GM21737 (cell line): ENCODE data around the gene RFX2.
A peak's percentile ranks its signal among the peaks of the same experiment; 100 is the strongest.
"Not testable (repeated sequence)": the region's sequence is repeated elsewhere in the genome, so short reads cannot be mapped to it uniquely, and the experiment has no call there.

Experiments used
- ATAC-seq: cut with Tn5 transposase; IDR thresholded peaks from one replicate; pipeline ENCODE4 v1.9.1; 2021; ENCODE audit warnings: mild to moderate bottlenecking, moderate library complexity; ENCODE audit not compliant: unreplicated experiment

RFX2 gene

GRCh38 chr19:6110360-6110977 lies at the start of gene RFX2:
TSS of gene RFX2 (minus strand) at chr19:6110500. CDS start at chr19:6047496, 63,004 bp downstream.
- ATAC-seq = peak; percentile 88

GRCh38 chr19:6156033-6156432 lies 45.7 kb upstream of the RFX2 start:
- ATAC-seq = no peak

GRCh38 chr19:6150289-6150688 lies 40.0 kb upstream of the RFX2 start:
- ATAC-seq = no peak

- no peak for ATAC-seq
Measured at GRCh38 chr19:6141217-6141616, 30.9 kb upstream of the RFX2 start.

- ATAC-seq = no peak
Measured at GRCh38 chr19:6138511-6138910, 28.2 kb upstream of the RFX2 start.

GRCh38 chr19:6138066-6138465 lies 27.8 kb upstream of the RFX2 start:
- ATAC-seq = no peak

- ATAC-seq = no peak
Measured at GRCh38 chr19:6133231-6133630, 22.9 kb upstream of the RFX2 start.

- no peak for ATAC-seq
Measured at GRCh38 chr19:6132482-6132881, 22.2 kb upstream of the RFX2 start.

- ATAC-seq = no peak
Measured at GRCh38 chr19:6127716-6128335, 17.5 kb upstream of the RFX2 start.

- ATAC-seq = no peak
Measured at GRCh38 chr19:6126335-6126974, 16.2 kb upstream of the RFX2 start.

- no peak for ATAC-seq
Measured at GRCh38 chr19:6125571-6125989, 15.3 kb upstream of the RFX2 start.

- ATAC-seq = no peak
Measured at GRCh38 chr19:6119031-6119430, 8.7 kb upstream of the RFX2 start.

- ATAC-seq = no peak
Measured at GRCh38 chr19:6118043-6118442, 7.7 kb upstream of the RFX2 start.

- no peak for ATAC-seq
Measured at GRCh38 chr19:6117534-6117933, 7.2 kb upstream of the RFX2 start.

- ATAC-seq = no peak
Measured at GRCh38 chr19:6116749-6117430, 6.6 kb upstream of the RFX2 start.

GRCh38 chr19:6115992-6116391 lies 5.7 kb upstream of the RFX2 start:
- no peak for ATAC-seq

GRCh38 chr19:6113616-6114188 lies 3.4 kb upstream of the RFX2 start:
- no peak for ATAC-seq

- ATAC-seq = no peak
Measured at GRCh38 chr19:6109947-6110346, 353 bp downstream of the RFX2 start.

GRCh38 chr19:6108721-6109633 lies 1.3 kb downstream of the RFX2 start:
- ATAC-seq = no peak

- ATAC-seq = not testable (repeated sequence)
Measured at GRCh38 chr19:6106643-6107294, 3.5 kb downstream of the RFX2 start.
